OCI-LY1 (cell line): ENCODE results near the gene LHX5.

Experiments used
- H2AFZ ChIP-seq: fragments of 200-600 bp; sonication (generic), shearing (Covaris generic); 2 replicates; pipeline ENCODE4 v1.6.0; 2014; ENCODE audit warnings: antibody characterized with exemption, mild to moderate bottlenecking, low read length
- H3F3A ChIP-seq: fragments of 200-600 bp; sonication (generic), shearing (Covaris generic); 2 replicates; pipeline ENCODE4 v1.6.0; 2014; ENCODE audit warnings: mild to moderate bottlenecking, antibody characterized with exemption, low read length, moderate library complexity; ENCODE audit not compliant: insufficient read depth
- H3K27ac ChIP-seq: fragments of 200-600 bp; sonication (generic); 2 replicates; pipeline ENCODE4 v1.5.1; 2014; ENCODE audit warnings: low read length, mixed run types, mild to moderate bottlenecking, low read depth; ENCODE audit not compliant: poor library complexity, severe bottlenecking
- H3K27me3 ChIP-seq: fragments of 200-600 bp; sonication (generic); 2 replicates; pipeline ENCODE4 v1.6.0; 2014; ENCODE audit warnings: antibody characterized with exemption, mild to moderate bottlenecking, low read length, moderate library complexity; ENCODE audit not compliant: insufficient read depth
- H3K36me3 ChIP-seq: fragments of 200-600 bp; sonication (generic); 2 replicates; pipeline ENCODE4 v1.6.1; 2014; ENCODE audit warnings: mild to moderate bottlenecking, antibody characterized with exemption, low read length, moderate library complexity, mixed read lengths; ENCODE audit not compliant: insufficient read depth
- H3K4me1 ChIP-seq: fragments of 200-600 bp; sonication (generic); 2 replicates; pipeline ENCODE4 v1.5.1; 2014; ENCODE audit warnings: mild to moderate bottlenecking, low read length, moderate library complexity; ENCODE audit not compliant: insufficient read depth, severe bottlenecking
- H3K4me2 ChIP-seq: fragments of 200-600 bp; sonication (generic), shearing (Covaris generic); 2 replicates; pipeline ENCODE4 v1.6.1; 2014; ENCODE audit warnings: low read length
- H3K4me3 ChIP-seq: fragments of 200-600 bp; sonication (generic); 2 replicates; pipeline ENCODE4 v1.5.1; 2014; ENCODE audit warnings: low read length, low read depth, mild to moderate bottlenecking, mixed read lengths; ENCODE audit not compliant: poor library complexity, severe bottlenecking
- H3K79me2 ChIP-seq: fragments of 200-600 bp; shearing (Covaris generic); 2 replicates; pipeline ENCODE4 v1.6.1; 2016; ENCODE audit warnings: mixed run types, low read length, mixed read lengths; ENCODE audit not compliant: insufficient read depth
- H3K9ac ChIP-seq: fragments of 200-600 bp; sonication (generic), shearing (Covaris generic); 2 replicates; pipeline ENCODE4 v1.6.1; 2014; ENCODE audit warnings: mild to moderate bottlenecking, low read length, mixed read lengths
- H3K9me2 ChIP-seq: fragments of 200-600 bp; sonication (generic), shearing (Covaris generic); 2 replicates; pipeline ENCODE4 v1.6.1; 2014; ENCODE audit warnings: low read depth, mild to moderate bottlenecking, low read length, mixed read lengths
- H3K9me3 ChIP-seq: fragments of 200-600 bp; shearing (Covaris generic); 2 replicates; pipeline ENCODE4 v1.6.1; 2014; ENCODE audit warnings: low read length, mixed read lengths
- H4K20me1 ChIP-seq: fragments of 200-600 bp; sonication (generic), shearing (Covaris generic); 2 replicates; pipeline ENCODE4 v1.6.0; 2016; ENCODE audit warnings: mild to moderate bottlenecking, low read length; ENCODE audit not compliant: insufficient read depth
- EZH2 ChIP-seq: fragments of 200-600 bp; sonication (generic), shearing (Covaris generic); IDR thresholded peaks from 2 replicates; pipeline ENCODE4 v1.8.0; 2017; ENCODE audit warnings: borderline replicate concordance, mixed run types, mild to moderate bottlenecking, antibody characterized with exemption, low read length, moderate library complexity, mixed read lengths
- TF ChIP-seq, protein P1 (sequence below): fragments of 200-600 bp; sonication (generic), shearing (Covaris generic); IDR thresholded peaks from 2 replicates; pipeline ENCODE4 v1.5.1; 2017; ENCODE audit warnings: mild to moderate bottlenecking, antibody characterized with exemption, low read length, moderate library complexity, mixed read lengths

The LHX5 gene

DNA sequence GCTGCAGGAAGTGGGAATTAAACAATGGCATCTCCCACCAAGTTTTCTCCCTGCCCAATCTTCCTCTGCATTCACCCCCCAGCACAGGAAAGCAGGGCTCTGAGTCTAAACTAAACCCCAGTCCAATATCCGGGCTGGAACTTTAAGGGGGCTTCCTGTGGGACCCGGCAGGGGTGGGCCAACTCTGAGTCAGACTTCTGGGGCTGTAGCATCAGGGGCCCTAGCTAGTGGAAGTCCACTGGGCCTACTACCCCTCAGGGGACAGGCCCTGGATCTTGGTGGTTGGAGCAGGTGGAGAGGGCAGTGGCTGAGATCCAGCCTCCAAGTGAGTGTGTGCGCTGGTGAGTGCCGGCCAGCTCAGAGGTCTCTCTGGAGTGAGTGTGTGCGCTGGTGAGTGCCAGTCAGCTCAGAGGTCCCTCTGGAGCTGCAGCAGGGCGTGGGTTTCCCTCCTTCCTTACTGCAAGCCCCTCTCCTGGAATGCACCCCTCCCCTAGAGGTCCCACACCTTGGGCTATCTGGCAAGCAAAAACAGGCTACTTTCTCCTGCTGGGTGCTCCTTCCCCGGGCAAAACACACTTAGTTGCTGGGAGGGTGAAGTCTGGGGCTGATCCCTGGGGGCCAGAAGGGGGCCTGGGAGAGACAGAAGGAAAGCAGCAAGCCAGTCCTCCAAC lies 5.6 kb upstream of the LHX5 start:
- Histone ChIP-seq H3K9me2 (no peaks in the 10 kb centered on the region), H4K20me1 (no peaks in the 10 kb centered on the region), H3K4me2 (no peak overlapping the region), H2AFZ (no peak overlapping the region), H3F3A (no peaks in the 10 kb centered on the region), H3K79me2 (no peaks in the 10 kb centered on the region), H3K27me3 (no peaks in the 10 kb centered on the region), H3K9me3 (no peaks in the 10 kb centered on the region), H3K4me3 (no peak overlapping the region), H3K4me1 (no peaks in the 10 kb centered on the region), H3K9ac (no peak overlapping the region), H3K36me3 (no peaks in the 10 kb centered on the region), H3K27ac (no peak overlapping the region)
- no peak for TF ChIP-seq EZH2
- TF ChIP-seq, protein P1, sequence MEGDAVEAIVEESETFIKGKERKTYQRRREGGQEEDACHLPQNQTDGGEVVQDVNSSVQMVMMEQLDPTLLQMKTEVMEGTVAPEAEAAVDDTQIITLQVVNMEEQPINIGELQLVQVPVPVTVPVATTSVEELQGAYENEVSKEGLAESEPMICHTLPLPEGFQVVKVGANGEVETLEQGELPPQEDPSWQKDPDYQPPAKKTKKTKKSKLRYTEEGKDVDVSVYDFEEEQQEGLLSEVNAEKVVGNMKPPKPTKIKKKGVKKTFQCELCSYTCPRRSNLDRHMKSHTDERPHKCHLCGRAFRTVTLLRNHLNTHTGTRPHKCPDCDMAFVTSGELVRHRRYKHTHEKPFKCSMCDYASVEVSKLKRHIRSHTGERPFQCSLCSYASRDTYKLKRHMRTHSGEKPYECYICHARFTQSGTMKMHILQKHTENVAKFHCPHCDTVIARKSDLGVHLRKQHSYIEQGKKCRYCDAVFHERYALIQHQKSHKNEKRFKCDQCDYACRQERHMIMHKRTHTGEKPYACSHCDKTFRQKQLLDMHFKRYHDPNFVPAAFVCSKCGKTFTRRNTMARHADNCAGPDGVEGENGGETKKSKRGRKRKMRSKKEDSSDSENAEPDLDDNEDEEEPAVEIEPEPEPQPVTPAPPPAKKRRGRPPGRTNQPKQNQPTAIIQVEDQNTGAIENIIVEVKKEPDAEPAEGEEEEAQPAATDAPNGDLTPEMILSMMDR = no peak

DNA sequence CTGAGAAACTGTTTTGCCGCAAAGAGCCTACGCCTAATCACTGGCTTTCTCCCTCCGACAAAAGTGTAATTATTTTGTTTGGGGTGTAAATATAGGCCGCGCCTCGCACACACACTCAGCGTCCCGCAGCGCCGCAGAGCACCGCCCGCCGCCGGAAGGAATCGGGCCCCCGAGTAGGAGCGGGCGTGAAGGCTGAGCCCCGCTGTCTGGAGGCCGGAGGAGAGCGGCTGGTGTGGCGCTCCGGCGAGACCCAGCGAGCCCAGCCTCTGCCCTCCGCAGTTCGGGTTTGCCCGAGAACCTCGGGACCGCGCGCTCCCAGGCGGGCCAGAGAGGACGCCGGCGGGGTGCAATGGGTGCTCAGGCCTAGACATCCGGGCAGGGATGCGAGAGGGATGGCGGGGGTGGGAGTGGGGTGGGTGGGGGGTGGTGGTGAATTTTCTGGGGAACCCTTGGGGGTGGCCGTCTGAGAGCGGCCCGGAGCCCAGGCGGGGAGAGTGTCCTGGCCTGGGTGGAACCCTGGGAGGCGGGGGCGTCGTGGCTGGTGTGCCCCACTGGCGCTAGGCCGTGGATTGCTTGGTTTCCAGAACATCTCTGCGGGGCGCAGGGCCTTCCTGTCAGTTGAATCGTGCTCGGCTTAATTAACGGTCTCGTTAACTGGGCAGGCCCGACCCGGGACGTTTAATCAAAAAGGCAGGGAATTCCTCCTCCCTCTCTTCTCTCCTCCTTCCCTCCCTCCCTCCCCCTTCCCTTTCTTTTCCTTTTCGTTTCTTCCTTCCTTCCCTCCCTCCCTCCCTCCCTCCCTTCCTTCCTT lies 4.7 kb upstream of the LHX5 start:
- no peaks in the 10 kb centered on the region for H3K27me3 ChIP-seq
- no peak overlapping the region for H2AFZ ChIP-seq
- TF ChIP-seq, protein P1 = no peak
- TF ChIP-seq EZH2 = no peak
- no peaks in the 10 kb centered on the region for H3K4me1 ChIP-seq
- H3K9me2 ChIP-seq = no peaks in the 10 kb centered on the region
- no peaks in the 10 kb centered on the region for H3K9me3 ChIP-seq
- H3K9ac ChIP-seq = no peak overlapping the region
- no peak overlapping the region for H3K4me3 ChIP-seq
- H3F3A ChIP-seq = no peaks in the 10 kb centered on the region
- H3K36me3 ChIP-seq = no peaks in the 10 kb centered on the region
- H3K79me2 ChIP-seq = no peaks in the 10 kb centered on the region
- H3K27ac ChIP-seq = no peak overlapping the region
- no peaks in the 10 kb centered on the region for H4K20me1 ChIP-seq
- H3K4me2 ChIP-seq = no peak overlapping the region

DNA sequence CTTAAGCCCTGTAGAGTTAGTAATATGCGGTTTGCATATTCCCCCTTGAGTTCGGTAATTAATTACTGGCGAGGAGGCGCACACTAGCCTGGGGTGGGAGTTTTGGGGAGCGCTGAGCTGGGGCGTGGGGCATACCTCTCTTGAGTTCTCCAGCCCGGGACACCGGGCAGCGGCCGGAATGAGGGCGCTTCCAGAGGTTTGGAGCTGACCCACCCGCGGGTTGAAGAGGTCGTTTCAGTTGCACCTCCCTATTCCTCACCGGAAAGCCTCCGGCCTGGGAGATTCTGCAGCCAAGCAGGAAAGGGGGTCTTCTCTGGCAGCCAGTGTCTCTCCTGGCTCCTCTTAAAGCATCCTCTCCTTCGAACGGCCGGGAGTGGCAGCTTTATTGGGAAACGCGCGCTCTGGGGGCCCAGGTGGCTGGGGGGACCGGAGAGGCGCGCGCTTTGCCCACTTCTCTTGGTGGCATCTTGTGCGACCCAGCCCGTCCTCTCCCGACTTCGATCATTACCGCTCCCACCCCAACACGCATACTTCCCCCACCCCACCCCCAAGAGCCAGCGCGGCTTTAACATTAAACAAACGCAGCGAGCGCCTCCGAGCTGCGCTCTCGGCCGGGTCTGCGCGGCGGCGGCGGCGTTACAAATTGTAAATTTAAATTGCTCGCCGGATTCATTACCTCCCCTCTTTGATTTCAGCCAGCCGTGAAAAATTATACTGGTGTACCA lies 3.9 kb upstream of the LHX5 start:
- no peak overlapping the region for H3K27ac ChIP-seq
- H3K9ac ChIP-seq = no peak overlapping the region
- H3K9me3 ChIP-seq = no peaks in the 10 kb centered on the region
- H3K4me1 ChIP-seq = no peaks in the 10 kb centered on the region
- TF ChIP-seq EZH2 = no peak
- TF ChIP-seq, protein P1 = no peak
- no peak overlapping the region for H3K4me3 ChIP-seq
- no peaks in the 10 kb centered on the region for H3K36me3 ChIP-seq
- H3K27me3 ChIP-seq = no peaks in the 10 kb centered on the region
- no peaks in the 10 kb centered on the region for H3K9me2 ChIP-seq
- no peaks in the 10 kb centered on the region for H3F3A ChIP-seq
- H2AFZ ChIP-seq = no peak overlapping the region
- no peaks in the 10 kb centered on the region for H4K20me1 ChIP-seq
- no peaks in the 10 kb centered on the region for H3K79me2 ChIP-seq
- H3K4me2 ChIP-seq = no peak overlapping the region
